GM18498 (cell line): Measurements from ENCODE around the gene GIN1.

Experiments used
- ATAC-seq: cut with Tn5 transposase; IDR thresholded peaks from one replicate; pipeline ENCODE4 v1.9.1; 2021; ENCODE audit warnings: mild to moderate bottlenecking, moderate library complexity; ENCODE audit not compliant: unreplicated experiment

GIN1 gene

DNA sequence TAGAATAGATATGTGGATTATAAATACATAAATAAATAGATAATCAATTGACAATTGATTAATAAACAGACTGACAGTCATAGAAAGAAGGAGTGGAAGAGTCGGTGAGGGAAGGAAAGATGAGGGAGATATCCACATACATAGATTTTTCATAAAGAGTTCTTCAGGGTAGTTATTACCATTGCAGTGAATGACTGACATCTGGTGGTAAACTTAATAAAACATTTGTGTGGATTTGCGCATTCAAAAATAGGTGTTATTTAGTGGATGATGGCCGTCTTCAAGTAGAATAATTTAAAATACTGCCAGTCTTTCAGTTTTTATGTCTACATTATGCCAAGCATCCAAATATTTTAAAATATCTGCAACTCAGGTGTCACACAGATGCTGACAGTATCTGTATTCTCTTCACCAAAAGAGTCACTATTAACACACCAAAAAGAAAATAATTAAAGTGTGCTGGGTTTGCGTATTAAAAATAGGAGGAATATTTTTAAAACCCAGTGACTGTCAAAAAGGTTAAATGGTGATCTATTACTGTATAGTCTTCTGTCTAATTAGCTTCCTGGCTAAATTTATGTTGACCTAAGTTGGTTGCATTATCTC lies 78.8 kb downstream of the GIN1 start:
- ATAC-seq, result peak; percentile 37

DNA sequence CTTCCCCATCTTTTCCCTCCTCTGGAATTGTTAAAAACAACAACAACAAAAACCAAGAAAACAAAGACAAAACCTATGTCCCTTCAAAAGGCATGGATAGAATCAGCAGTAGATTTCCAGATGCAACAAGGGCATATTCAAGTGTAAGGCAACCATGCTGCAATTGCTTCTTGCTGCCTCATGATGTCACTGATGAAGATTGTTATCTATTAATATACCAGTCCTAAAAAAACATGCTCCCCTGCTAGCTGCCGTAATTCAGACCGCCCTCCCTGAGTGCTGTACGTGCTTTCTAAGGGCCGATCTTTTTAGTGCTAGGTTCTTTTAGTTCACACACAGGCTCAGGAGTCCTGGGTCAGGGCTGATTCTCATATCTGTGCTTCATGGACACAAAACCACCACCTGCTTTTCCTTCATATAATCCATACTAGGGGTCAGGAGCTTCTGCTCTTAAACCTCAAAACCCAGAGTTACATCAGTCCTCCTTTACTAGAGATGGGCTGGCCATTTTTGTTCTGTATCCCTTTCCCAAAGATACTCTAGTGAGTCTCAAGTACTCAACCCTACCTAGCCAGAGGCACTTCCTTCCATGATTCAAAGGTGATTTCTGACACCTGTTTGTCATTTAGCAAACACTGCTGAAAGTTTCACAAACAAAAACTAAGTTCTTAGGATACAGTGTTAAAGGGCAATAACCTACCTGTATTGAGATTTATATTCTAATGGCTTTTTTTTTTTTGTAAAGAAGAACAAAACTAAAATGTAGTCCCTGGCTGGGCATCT lies 82.1 kb downstream of the GIN1 start:
- ATAC-seq, result no peak

- no peak for ATAC-seq
These were observed 83.3 kb downstream of the GIN1 start for GRCh38 chr5:103036601-103037000.
